HepG2 (cell line): ENCODE results near the gene EGLN2. TPM values are rescaled to one million over a fixed set of nuclear protein-coding genes. Genes with fewer than 3 reads are reported as not detected.

Experiments used
- ATAC-seq: fragments of 200-7000 bp; cut with Tn5 transposase; 3 replicates; pipeline ENCODE4 v1.9.1; 2020; ENCODE audit warnings: mild to moderate bottlenecking, moderate library complexity
- Bru-seq: library from RNA; stranded (reverse); fragments of 400-500 nt; gene quantifications from one replicate; lab custom pipeline; 2021; lab: Mats Ljungman, UMichigan
- BruChase-seq, 2 experiments: library from RNA; stranded (reverse); fragments of 400-500 nt; gene quantifications; one replicate each; lab custom pipeline; 2021; lab: Mats Ljungman, UMichigan
- BruUV-seq: library from RNA; stranded (reverse); fragments of 400-500 nt; replicated peaks from 2 replicates; lab custom pipeline; 2021; lab: Mats Ljungman, UMichigan
- CTCF ChIA-PET: fragments of 300-600 bp; formaldehyde crosslinking; extraction: SDS; loops from one replicate; lab custom pipeline; 2021; ENCODE audit warnings: low total read pairs, inconsistent platforms, low intra/inter-chr PET ratio; lab: Yijun Ruan, JAX
- POLR2A ChIA-PET: fragments of 350-600 bp; sonication (Branson Sonifier 250); formaldehyde crosslinking; loops from one replicate; lab custom pipeline; 2020; ENCODE audit warnings: antibody characterized with exemption, inconsistent platforms; lab: Yijun Ruan, JAX
- DNase-seq: peaks from one replicate; pipeline ENCODE4 v3.0.0-alpha.2; 2015; ENCODE audit warnings: low spot score
- FAIRE-seq: peaks from 3 replicates; lab custom pipeline; 2011; peaks lifted over from hg19 to GRCh38; lab: Jason Lieb, UNC
- H2AFZ ChIP-seq: one replicate; pipeline ENCODE4 v1.6.1; 2011; ENCODE audit warnings: low read length, inconsistent platforms
- H3K27ac ChIP-seq: fragments of 300-600 bp; 3 replicates; pipeline ENCODE4 v1.8.0; 2011; ENCODE audit warnings: mixed run types, mild to moderate bottlenecking, mixed read lengths, low read length, inconsistent platforms; ENCODE audit not compliant: insufficient read depth; ENCODE audit errors: extremely low read length
- H3K27me3 ChIP-seq, 2 experiments: fragments of 200-600 bp in 1 of 2; 2 replicates in 1 of 2; 3 replicates in 1 of 2; pipeline versions ENCODE4 v1.6.0 to v1.8.0; 2011; ENCODE audit warnings: low read length in 2 of 2, mild to moderate bottlenecking in 2 of 2, moderate library complexity in 2 of 2, inconsistent platforms in 1 of 2; ENCODE audit not compliant: insufficient read depth in 2 of 2, control insufficient read depth in 1 of 2
- H3K36me3 ChIP-seq, 2 experiments: fragments of 200-600 bp in 1 of 2; replicated peaks in 1 of 2; 2 replicates in 1 of 2; 3 replicates in 1 of 2; pipeline versions ENCODE4 v1.5.1 to v1.8.0; 2011; ENCODE audit warnings: low read length in 2 of 2, inconsistent platforms in 1 of 2; ENCODE audit not compliant: insufficient read depth in 2 of 2, control insufficient read depth in 1 of 2
- H3K4me1 ChIP-seq: 2 replicates; pipeline ENCODE4 v1.5.1; 2012; ENCODE audit warnings: low read length, inconsistent platforms; ENCODE audit not compliant: insufficient read depth
- H3K4me2 ChIP-seq: 2 replicates; pipeline ENCODE4 v1.6.0; 2011; ENCODE audit warnings: low read depth, low read length, inconsistent platforms
- H3K4me3 ChIP-seq, 3 experiments: fragments of 200-600 bp in 1 of 3; sonication (generic), shearing (Covaris generic) in 1 of 3; replicated peaks in 1 of 3; 2 replicates each; pipeline ENCODE4 v1.5.1; 2011 to 2016; ENCODE audit warnings: low read length in 3 of 3, inconsistent platforms in 2 of 3, low read depth in 2 of 3, mild to moderate bottlenecking in 2 of 3, control low read depth in 1 of 3, mixed read lengths in 1 of 3; ENCODE audit not compliant: insufficient read depth in 1 of 3
- H3K79me2 ChIP-seq: one replicate; pipeline ENCODE4 v1.6.1; 2011; ENCODE audit warnings: low read length, inconsistent platforms; ENCODE audit not compliant: insufficient read depth
- H3K9ac ChIP-seq: 2 replicates; pipeline ENCODE4 v1.6.0; 2011; ENCODE audit warnings: mild to moderate bottlenecking, low read depth, low read length, inconsistent platforms; ENCODE audit not compliant: insufficient read depth
- H3K9me3 ChIP-seq: 2 replicates; pipeline ENCODE4 v1.5.1; 2012; ENCODE audit warnings: mild to moderate bottlenecking, low read length
- H4K20me1 ChIP-seq: 2 replicates; pipeline ENCODE4 v1.6.0; 2011; ENCODE audit warnings: inconsistent platforms, mild to moderate bottlenecking, low read length, moderate library complexity; ENCODE audit not compliant: insufficient read depth
- CHD2 ChIP-seq: IDR thresholded peaks from 2 replicates; pipeline ENCODE4 v1.6.1; 2011; ENCODE audit warnings: low read depth, low read length, improper control_type of control experiment
- FOXK1 ChIP-seq: sonication (generic); formaldehyde crosslinking; IDR thresholded peaks from 2 replicates; pipeline ENCODE4 v1.4.0; 2020; ENCODE audit warnings: low read depth, missing genetic modification reagents, borderline replicate concordance
- HNRNPLL ChIP-seq: fragments of 200-400 bp; formaldehyde crosslinking; IDR thresholded peaks from 2 replicates; pipeline ENCODE4 v1.6.1; 2017; ENCODE audit warnings: mild to moderate bottlenecking, low read depth, low read length; ENCODE audit not compliant: poor library complexity, severe bottlenecking
- HOXA9 ChIP-seq: sonication (generic); formaldehyde crosslinking; IDR thresholded peaks from 2 replicates; pipeline ENCODE4 v1.8.1; 2022; ENCODE audit warnings: missing genetic modification reagents, mild to moderate bottlenecking, moderate library complexity, borderline replicate concordance
- MNT ChIP-seq: fragments of 450-650 bp; IDR thresholded peaks from 2 replicates; pipeline ENCODE4 v1.6.1; 2016
- NCOA2 ChIP-seq: sonication (generic); formaldehyde crosslinking; IDR thresholded peaks from 2 replicates; pipeline ENCODE4 v1.8.0; 2022; ENCODE audit warnings: inconsistent platforms
- SAP130 ChIP-seq: IDR thresholded peaks from 2 replicates; pipeline ENCODE4 v1.6.1; 2016; ENCODE audit warnings: low read depth
- SRSF9 ChIP-seq: fragments of 200-400 bp; formaldehyde crosslinking; IDR thresholded peaks from 2 replicates; pipeline ENCODE4 v1.6.1; 2018; ENCODE audit warnings: borderline replicate concordance, mild to moderate bottlenecking, low read depth, low read length; ENCODE audit not compliant: insufficient read depth, poor library complexity, severe bottlenecking
- ZNF281 ChIP-seq: sonication (generic); formaldehyde crosslinking; IDR thresholded peaks from 2 replicates; pipeline ENCODE4 v1.4.0; 2020; ENCODE audit warnings: missing genetic modification reagents, borderline replicate concordance
- whole genome bisulfite sequencing: methylation state at CpG from one replicate; pipeline ENCODE4 v1.1.6; 2017; ENCODE audit warnings: low lambda C conversion rate; 5-methylcytosine and 5-hydroxymethylcytosine counted together
- in situ Hi-C: cut with HindIII; loops from 2 replicates; pipeline ENCODE4 v1.10.0; 2017; ENCODE audit warnings: low pct_unique_long_range_greater_than_20kb; ENCODE audit not compliant: extremely low pct_ligation_motif_present
- intact Hi-C: fragments of 100-400 bp; cut with micrococcal nuclease; formaldehyde crosslinking; loops from one replicate; pipeline ENCODE4 v1.10.0; 2022; ENCODE audit not compliant: unreplicated experiment
- long read RNA-seq, 2 experiments: library from RNA in 1 of 2; library from polyadenylated mRNA in 1 of 2; stranded (forward) in 1 of 2; unstranded in 1 of 2; transcript quantifications; one replicate each; pipeline ENCODE4 v2.0.0, GENCODE V29; 2019 to 2022
- polyA minus RNA-seq, 3 experiments: library from RNA; depleted of rRNA, polyadenylated mRNA; stranded (reverse); fragments of >200 nt; gene quantifications; 2 replicates each; pipeline ENCODE4 v1.2.3, GENCODE V29; 2011; ENCODE audit warnings: low replicate concordance in 1 of 3
- polyA plus RNA-seq, 8 experiments: library from polyadenylated mRNA; depleted of rRNA in 3 of 8; stranded (reverse) in 7 of 8; unstranded in 1 of 8; fragments of >200 nt; fragmentation: Illumina TruSeq in 4 of 8; extraction: Trizol in 4 of 8; gene quantifications; 2 replicates each; pipeline versions ENCODE4 v1.2.1 to v1.2.3, GENCODE V29; 2011 to 2016; ENCODE audit warnings: low read depth in 4 of 8, missing spikeins in 1 of 8, mixed read lengths in 1 of 8; ENCODE audit not compliant: insufficient read depth in 1 of 8
- total RNA-seq, 5 experiments: library from RNA; depleted of rRNA; stranded (reverse); fragments of >200 nt; fragmentation: Illumina TruSeq; extraction: Trizol; gene quantifications; 2 replicates each; pipeline ENCODE4 v1.2.3, GENCODE V29; 2016; ENCODE audit warnings: low read depth in 1 of 5
- TF ChIP-seq, protein P1 (sequence below): IDR thresholded peaks from 2 replicates; pipeline ENCODE4 v1.6.1; 2016; ENCODE audit warnings: missing genetic modification reagents, missing compliant biosample characterization

EGLN2 gene
- 32.4 and 40.8 TPM in 2 replicates for total RNA-seq (2016; rRNA removed; fragmentation: Illumina TruSeq; extraction: Trizol)
- 19.0 and 19.4 TPM in 2 replicates for total RNA-seq (2016; cell fraction: cytosol; rRNA removed; fragmentation: Illumina TruSeq; extraction: Trizol; ENCODE audit: low read depth)
- total RNA-seq (2016; cell fraction: insoluble cytoplasmic fraction; rRNA removed; fragmentation: Illumina TruSeq; extraction: Trizol) = 37.6 and 41.3 TPM in 2 replicates
- 39.4 and 40.9 TPM in 2 replicates for total RNA-seq (2016; cell fraction: membrane; rRNA removed; fragmentation: Illumina TruSeq; extraction: Trizol)
- 27.3 and 29.2 TPM in 2 replicates for total RNA-seq (2016; cell fraction: nucleus; rRNA removed; fragmentation: Illumina TruSeq; extraction: Trizol)
- polyA plus RNA-seq (2011; rRNA removed) = 16.5 and 25.4 TPM in 2 replicates
- 16.4 and 23.8 TPM in 2 replicates for polyA plus RNA-seq (2011; cell fraction: cytosol; rRNA removed)
- polyA plus RNA-seq (2011; cell fraction: nucleus; rRNA removed) = 38.7 and 44.6 TPM in 2 replicates
- 14.0 and 22.0 TPM in 2 replicates for polyA plus RNA-seq (2012)
- 13.6 and 14.2 TPM in 2 replicates for polyA plus RNA-seq (2016; cell fraction: cytosol; fragmentation: Illumina TruSeq; extraction: Trizol; ENCODE audit: low read depth)
- 31.3 and 33.0 TPM in 2 replicates for polyA plus RNA-seq (2016; cell fraction: insoluble cytoplasmic fraction; fragmentation: Illumina TruSeq; extraction: Trizol; ENCODE audit: low read depth)
- polyA plus RNA-seq (2016; cell fraction: membrane; fragmentation: Illumina TruSeq; extraction: Trizol; ENCODE audit: low read depth) = 24.9 and 27.6 TPM in 2 replicates
- 40.6 and 43.6 TPM in 2 replicates for polyA plus RNA-seq (2016; cell fraction: nucleus; fragmentation: Illumina TruSeq; extraction: Trizol; ENCODE audit: insufficient read depth, low read depth)
- 38.0 and 66.8 TPM in 2 replicates for polyA minus RNA-seq (2011; rRNA and poly(A)+ RNA removed; ENCODE audit: low replicate concordance)
- 9.9 and 12.8 TPM in 2 replicates for polyA minus RNA-seq (2011; cell fraction: cytosol; rRNA and poly(A)+ RNA removed)
- 16.5 and 19.2 TPM in 2 replicates for polyA minus RNA-seq (2011; cell fraction: nucleus; rRNA and poly(A)+ RNA removed)
- Bru-seq, nascent RNA = percentile 62 among the genes with signal in this experiment
- percentile 66 among the genes with signal in this experiment for BruChase-seq, experiment 1, labeled RNA remaining after a 6-hour chase
- BruChase-seq, experiment 2, labeled RNA remaining after a 2-hour chase = percentile 66 among the genes with signal in this experiment
- long read RNA-seq, experiment 1, transcript EGLN2-201 (6 exons, 2,102 nt) = major isoform, 48 of 58 reads
- long read RNA-seq, experiment 1, partial matches to known transcripts = 0 of 58 reads
- long read RNA-seq, experiment 1, other reads (novel, unspliced or antisense) = 4 of 58 reads
- long read RNA-seq, experiment 2, transcript EGLN2-207 (5 exons, 2,821 nt) = minor isoform, 35 of 105 reads
- long read RNA-seq, experiment 2, transcript EGLN2-201 (6 exons, 2,102 nt) = major isoform, 58 of 105 reads
- long read RNA-seq, experiment 2, partial matches to known transcripts = 6 of 105 reads
- long read RNA-seq, experiment 2, other reads (novel, unspliced or antisense) = 4 of 105 reads

DNA sequence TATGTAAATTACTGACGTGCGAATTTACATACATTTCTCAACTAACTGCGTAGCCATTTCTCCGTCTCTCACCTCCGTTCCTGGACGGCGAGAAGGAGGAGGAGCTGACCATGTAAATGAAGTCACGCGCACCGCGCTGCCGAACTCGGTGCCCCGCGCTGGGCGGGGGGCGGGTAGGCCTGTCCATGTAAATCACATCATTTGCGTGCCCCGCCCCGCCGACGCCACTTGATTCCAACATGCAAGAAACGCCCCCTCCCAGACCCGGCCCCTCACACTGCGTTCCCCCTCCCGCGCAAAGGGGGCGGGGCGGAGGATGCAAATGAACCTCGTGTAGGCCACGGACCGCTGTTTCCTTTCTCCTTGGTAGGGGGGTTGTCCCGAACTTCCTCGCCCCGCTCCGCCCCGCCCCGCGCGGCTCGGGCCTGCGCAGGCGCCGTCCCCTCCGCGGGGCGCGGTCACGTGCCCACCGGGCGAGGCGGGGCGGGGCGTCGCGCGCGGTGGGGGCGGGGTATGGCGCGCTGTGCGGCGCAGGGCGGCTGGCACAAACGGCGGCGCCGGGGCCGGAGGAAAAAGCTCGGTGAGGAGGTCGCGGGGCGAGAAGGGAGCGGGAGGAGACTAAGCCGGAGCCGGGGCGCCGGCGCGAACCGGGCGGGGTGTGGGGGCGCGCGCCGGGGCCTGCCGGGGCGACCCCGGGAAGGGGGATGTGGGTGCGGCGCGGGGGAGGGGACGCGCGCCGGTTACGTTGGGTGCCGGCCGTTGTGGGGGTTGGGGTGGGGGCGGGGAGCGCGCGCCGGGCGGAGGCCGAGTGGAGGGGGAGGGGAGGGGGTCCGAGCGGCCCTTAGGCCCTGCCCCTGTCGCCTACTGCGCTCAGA lies at the start of gene EGLN2:
EGLN2 (plus strand) TSS at position 509 of the 875 bp plus-strand sequence. CDS start 1,382 bp downstream, outside the sequence.
- H3K4me3 ChIP-seq = peak within 1 kb of the TSS; percentile 77 to 94 (median 93)
- H3K9me3 ChIP-seq = no peaks in the 10 kb centered on the region
- intact Hi-C loops (loop anchor here (1.0 kb wide), 2 partner anchors 21 to 48 kb away; partner anchors contain the start of genes RAB4B and SNRPA), in situ Hi-C loops (no loop called here)
- no peaks in the 10 kb centered on the region; a peak in 1 of 5 replicates for H3K27me3 ChIP-seq
- H3K4me2 ChIP-seq = peak within 1 kb of the TSS; percentile 91
- ATAC-seq (peak; percentile 84), FAIRE-seq (peak; percentile 95), DNase-seq (peak; percentile 99)
- peak within 1 kb of the TSS; percentile 98 for H3K27ac ChIP-seq
- H2AFZ ChIP-seq = peak within 1 kb of the TSS; percentile 60
- peaks cover 54% of the 10 kb centered on the region for H3K4me1 ChIP-seq
- CTCF ChIA-PET = interaction anchor here (1.6 kb wide), 1 partner anchor 8 kb away, joined by 4 read pairs; no protein-coding TSS in a partner anchor
- H4K20me1 ChIP-seq = no peaks in the 10 kb centered on the region; the same call in 1 of the 2 replicates
- under 1% methylated on average over 34 of the region's 110 CpGs for WGBS
- BruUV-seq = no TSS peak
- POLR2A ChIA-PET = interaction anchor here (0.6 to 3.5 kb wide), 15 partner anchors 9 to 373 kb away, joined by 3 to 67 read pairs (median 4); partner anchors contain the start of genes ACTMAP, COQ8B, ITPKC and RAB4B
- peaks cover 25% of the 10 kb centered on the region for H3K79me2 ChIP-seq
- peaks cover 3 to 4% of the 10 kb centered on the region in 2 experiments; a peak in 2 of 5 replicates for H3K36me3 ChIP-seq
- peak within 1 kb of the TSS; percentile 90 for H3K9ac ChIP-seq
- TF ChIP-seq HOXA9 (CRISPR knock-in tag) = no peak
- peak; percentile 64 for TF ChIP-seq SAP130 (CRISPR knock-in tag)
- no peak for TF ChIP-seq NCOA2 (CRISPR knock-in tag)
- no peak for TF ChIP-seq SRSF9
- TF ChIP-seq ZNF281 (CRISPR knock-in tag) = 0 out of 2 replicates have a peak, but pooled peaks have one; percentile 3
- peak; percentile 25; the same call in 1 of the 2 replicates for TF ChIP-seq FOXK1 (CRISPR knock-in tag)
- TF ChIP-seq, protein P1, sequence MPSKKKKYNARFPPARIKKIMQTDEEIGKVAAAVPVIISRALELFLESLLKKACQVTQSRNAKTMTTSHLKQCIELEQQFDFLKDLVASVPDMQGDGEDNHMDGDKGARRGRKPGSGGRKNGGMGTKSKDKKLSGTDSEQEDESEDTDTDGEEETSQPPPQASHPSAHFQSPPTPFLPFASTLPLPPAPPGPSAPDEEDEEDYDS (CRISPR knock-in tag) = peak; percentile 66
- peak; percentile 78 for TF ChIP-seq HNRNPLL
- no peak for TF ChIP-seq CHD2
- peak; percentile 81 for TF ChIP-seq MNT
